Hippocampal formation (tissue), 2 donors: ENCODE measurements around the gene ABCA4.

Experiments
- DNase-seq, 2 donors: peaks; one replicate each; lab custom pipeline; 2025; lab: John Stamatoyannopoulos, UW

Gene ABCA4

GRCh38 chr1:94122201-94122970 lies 1.4 kb upstream of the ABCA4 start:
- DNase-seq: no peak

- no peak for DNase-seq
Measured at GRCh38 chr1:94121411-94121821, 468 bp upstream of the ABCA4 start.

- no peak for DNase-seq
Measured at GRCh38 chr1:94120570-94120901, 412 bp downstream of the ABCA4 start.

GRCh38 chr1:94119796-94120569 lies 965 bp downstream of the ABCA4 start:
- no peak for DNase-seq

GRCh38 chr1:94119306-94119705 lies 1.6 kb downstream of the ABCA4 start:
- DNase-seq: no peak

GRCh38 chr1:94118471-94118870 lies 2.5 kb downstream of the ABCA4 start:
- no peak for DNase-seq

GRCh38 chr1:94118013-94118412 lies 2.9 kb downstream of the ABCA4 start:
- no peak for DNase-seq

GRCh38 chr1:94117259-94117851 lies 3.6 kb downstream of the ABCA4 start:
- DNase-seq: no peak

- DNase-seq: no peak
Measured at GRCh38 chr1:94115900-94116436, 5.0 kb downstream of the ABCA4 start.

GRCh38 chr1:94115254-94115899 lies 5.6 kb downstream of the ABCA4 start:
- no peak for DNase-seq

GRCh38 chr1:94113589-94114226 lies 7.2 kb downstream of the ABCA4 start:
- no peak for DNase-seq

- DNase-seq: no peak
Measured at GRCh38 chr1:94111879-94112278, 9.1 kb downstream of the ABCA4 start.

GRCh38 chr1:94110946-94111740 lies 9.8 kb downstream of the ABCA4 start:
- DNase-seq: no peak

GRCh38 chr1:94110021-94110761 lies 10.8 kb downstream of the ABCA4 start:
- no peak for DNase-seq

GRCh38 chr1:94109478-94109877 lies 11.5 kb downstream of the ABCA4 start:
- DNase-seq: no peak

GRCh38 chr1:94107141-94107540 lies 13.8 kb downstream of the ABCA4 start:
- DNase-seq: no peak

GRCh38 chr1:94106716-94107115 lies 14.2 kb downstream of the ABCA4 start:
- DNase-seq: no peak

- DNase-seq: no peak
Measured at GRCh38 chr1:94105957-94106529, 14.9 kb downstream of the ABCA4 start.

- no peak for DNase-seq
Measured at GRCh38 chr1:94105581-94105952, 15.4 kb downstream of the ABCA4 start.
